HCT116 (cell line): Measurements from ENCODE around the gene LDAF1. TPM values are rescaled to one million over a fixed set of nuclear protein-coding genes. Genes with fewer than 3 reads are reported as not detected.

ENCODE experiments used
- ATAC-seq: fragments of 200-7000 bp; cut with Tn5 transposase; 2 replicates; pipeline ENCODE4 v1.9.1; 2020; ENCODE audit warnings: mild to moderate bottlenecking, moderate library complexity
- BruUV-seq: library from RNA; stranded (reverse); fragments of 400-500 nt; replicated peaks from 2 replicates; lab custom pipeline; 2021; lab: Mats Ljungman, UMichigan
- CTCF ChIA-PET: fragments of 300-600 bp; sonication (Branson Sonifier 250); formaldehyde crosslinking; loops from one replicate; lab custom pipeline; 2021; ENCODE audit warnings: antibody characterized with exemption; lab: Charles Lee
- POLR2A ChIA-PET: fragments of 300-600, 350-600 bp; sonication (Branson Sonifier 250); formaldehyde crosslinking; loops from one replicate; lab custom pipeline; 2021; ENCODE audit warnings: antibody characterized with exemption; lab: Charles Lee
- RAD21 ChIA-PET, 2 experiments: fragments of 300-600 bp; sonication (Branson Sonifier 250); formaldehyde crosslinking; loops; one replicate each; lab custom pipeline; 2023; ENCODE audit warnings: low total read pairs in 2 of 2; ENCODE audit not compliant: uncharacterized antibody in 2 of 2, unreplicated experiment in 2 of 2, low non-redundant PET in 1 of 2; lab: Charles Lee
- DNase-seq: peaks from one replicate; pipeline ENCODE4 v3.0.0-alpha.2; 2010; ENCODE audit warnings: low read depth, low spot score
- H2AFZ ChIP-seq: fragments of 200-600 bp; shearing (Covaris generic), sonication (generic); 2 replicates; pipeline ENCODE4 v1.6.1; 2017; ENCODE audit warnings: low read depth, mixed run types, mixed read lengths, antibody characterized with exemption, low read length; ENCODE audit not compliant: poor library complexity, severe bottlenecking
- H3K27ac ChIP-seq: 2 replicates; pipeline ENCODE4 v1.5.1; 2012; ENCODE audit warnings: low read depth, low read length
- H3K27me3 ChIP-seq: fragments of 200-600 bp; sonication (generic); 2 replicates; pipeline ENCODE4 v1.6.1; 2016; ENCODE audit warnings: mixed run types, low read length, mixed read lengths; ENCODE audit not compliant: insufficient read depth
- H3K36me3 ChIP-seq, 2 experiments: fragments of 200-500 bp in 1 of 2; fragments of 200-600 bp in 1 of 2; sonication (Bioruptor generic) in 1 of 2; sonication (generic) in 1 of 2; 2 replicates each; pipeline versions ENCODE4 v1.5.1 to v1.6.1; 2014 to 2016; ENCODE audit warnings: low read length in 2 of 2, inconsistent platforms in 1 of 2, mixed read lengths in 1 of 2, mixed run types in 1 of 2; ENCODE audit not compliant: insufficient read depth in 2 of 2, control insufficient read depth in 1 of 2
- H3K4me1 ChIP-seq, 2 experiments: fragments of 200-600 bp in 1 of 2; sonication (generic) in 1 of 2; 2 replicates each; pipeline versions ENCODE4 v1.5.1 to v1.6.1; 2012 to 2017; ENCODE audit warnings: low read length in 2 of 2, inconsistent platforms in 1 of 2, mild to moderate bottlenecking in 1 of 2, mixed read lengths in 1 of 2, mixed run types in 1 of 2, moderate library complexity in 1 of 2; ENCODE audit not compliant: insufficient read depth in 2 of 2, control insufficient read depth in 1 of 2
- H3K4me2 ChIP-seq: fragments of 200-600 bp; sonication (generic); 2 replicates; pipeline ENCODE4 v1.6.1; 2017; ENCODE audit warnings: mixed run types, low read length, mixed read lengths
- H3K4me3 ChIP-seq, 2 experiments: fragments of 200-600 bp in 1 of 2; sonication (generic) in 1 of 2; replicated peaks in 1 of 2; 2 replicates each; pipeline ENCODE4 v1.5.1; 2011 to 2016; ENCODE audit warnings: low read length in 2 of 2, control low read depth in 1 of 2, low read depth in 1 of 2, mild to moderate bottlenecking in 1 of 2, mixed read lengths in 1 of 2, mixed run types in 1 of 2
- H3K79me2 ChIP-seq: fragments of 200-600 bp; sonication (generic); 2 replicates; pipeline ENCODE4 v1.6.1; 2017; ENCODE audit warnings: mild to moderate bottlenecking, mixed run types, low read length, moderate library complexity, mixed read lengths; ENCODE audit not compliant: insufficient read depth
- H3K9ac ChIP-seq: fragments of 200-600 bp; sonication (generic); 2 replicates; pipeline ENCODE4 v1.6.1; 2016; ENCODE audit warnings: low read length, mixed read lengths
- H3K9me2 ChIP-seq: fragments of 200-600 bp; sonication (generic), shearing (Covaris generic); 2 replicates; pipeline ENCODE4 v1.6.1; 2017; ENCODE audit warnings: mixed run types, mild to moderate bottlenecking, moderate library complexity; ENCODE audit not compliant: insufficient read depth
- H3K9me3 ChIP-seq, 2 experiments: fragments of 200-500 bp in 1 of 2; fragments of 200-600 bp in 1 of 2; sonication (Bioruptor generic) in 1 of 2; sonication (generic) in 1 of 2; 2 replicates each; pipeline ENCODE4 v1.6.1; 2014 to 2017; ENCODE audit warnings: low read length in 2 of 2, mixed read lengths in 2 of 2, inconsistent platforms in 1 of 2, low read depth in 1 of 2, mild to moderate bottlenecking in 1 of 2, mixed run types in 1 of 2, moderate library complexity in 1 of 2; ENCODE audit not compliant: control insufficient read depth in 1 of 2, insufficient read depth in 1 of 2
- H4K20me1 ChIP-seq: fragments of 200-600 bp; sonication (generic), shearing (Covaris generic); 2 replicates; pipeline ENCODE4 v1.6.1; 2017; ENCODE audit warnings: mixed run types, mild to moderate bottlenecking, moderate library complexity; ENCODE audit not compliant: insufficient read depth
- ATF3 ChIP-seq: IDR thresholded peaks from 2 replicates; pipeline ENCODE4 v1.6.1; 2012
- CBX3 ChIP-seq: IDR thresholded peaks from 2 replicates; pipeline ENCODE4 v1.6.1; 2012; ENCODE audit warnings: low read depth
- CEBPB ChIP-seq: IDR thresholded peaks from 2 replicates; pipeline ENCODE4 v1.6.1; 2012; ENCODE audit warnings: low read depth
- ELF1 ChIP-seq: IDR thresholded peaks from 2 replicates; pipeline ENCODE4 v1.6.1; 2012; ENCODE audit warnings: low read depth, borderline replicate concordance
- EZH2 ChIP-seq: fragments of 200-600 bp; sonication (generic); IDR thresholded peaks from 2 replicates; pipeline ENCODE4 v1.6.1; 2017; ENCODE audit warnings: antibody characterized with exemption, mixed run types
- EZH2phosphoT487 ChIP-seq: fragments of 200-600 bp; IDR thresholded peaks from 2 replicates; pipeline ENCODE4 v1.6.1; 2018; ENCODE audit warnings: antibody characterized with exemption, borderline replicate concordance
- FOSL1 ChIP-seq: IDR thresholded peaks from 2 replicates; pipeline ENCODE4 v1.6.1; 2012; ENCODE audit warnings: low read depth
- JUND ChIP-seq: IDR thresholded peaks from 2 replicates; pipeline ENCODE4 v1.6.1; 2012
- MAX ChIP-seq: IDR thresholded peaks from 2 replicates; pipeline ENCODE4 v1.6.1; 2012
- POLR2A ChIP-seq: IDR thresholded peaks from 2 replicates; pipeline ENCODE4 v1.7.0; 2011; ENCODE audit warnings: borderline replicate concordance; ENCODE audit not compliant: insufficient read depth, insufficient read length; ENCODE audit errors: extremely low read depth
- RAD21 ChIP-seq: IDR thresholded peaks from 2 replicates; pipeline ENCODE4 v1.6.1; 2012; ENCODE audit warnings: low read depth, mild to moderate bottlenecking
- SRF ChIP-seq: IDR thresholded peaks from 2 replicates; pipeline ENCODE4 v1.6.1; 2012; ENCODE audit warnings: low read depth
- ZBTB33 ChIP-seq: IDR thresholded peaks from 2 replicates; pipeline ENCODE4 v1.6.1; 2011; ENCODE audit warnings: mild to moderate bottlenecking, low read length, moderate library complexity; ENCODE audit not compliant: insufficient replicate concordance; ENCODE audit errors: extremely low read depth
- ZFX ChIP-seq: fragments of 450-650 bp; IDR thresholded peaks from 2 replicates; pipeline ENCODE4 v1.6.1; 2017
- ZNF274 ChIP-seq: fragments of 200-500 bp; sonication (Bioruptor generic); IDR thresholded peaks from 2 replicates; pipeline ENCODE4 v1.6.1; 2014; ENCODE audit warnings: mild to moderate bottlenecking, low read depth, low read length, inconsistent platforms
- intact Hi-C: fragments of 100-400 bp; cut with micrococcal nuclease; formaldehyde crosslinking; loops from 2 replicates; pipeline ENCODE4 v1.10.0; 2022
- total RNA-seq: library from RNA; stranded (reverse); gene quantifications from one replicate; pipeline ENCODE4 v1.2.1, GENCODE V29; 2021; ENCODE audit not compliant: unreplicated experiment

Gene LDAF1
- total RNA-seq, 1 experiment from 2014 or later = 30.0 TPM

- intact Hi-C loops = no loop called here
- BruUV-seq = no TSS peak
- Histone ChIP-seq H3K79me2 (no peaks in the 10 kb centered on the region), H3K4me3 (no peak overlapping the region), H3K9me2 (no peaks in the 10 kb centered on the region), H3K4me2 (no peak overlapping the region), H3K9ac (no peak overlapping the region), H3K9me3 (no peaks in the 10 kb centered on the region), H4K20me1 (no peaks in the 10 kb centered on the region), H3K4me1 (peaks cover 8 to 12% of the 10 kb centered on the region in 2 experiments; a peak in 3 of 4 replicates), H3K27ac (no peak overlapping the region), H3K27me3 (no peaks in the 10 kb centered on the region), H2AFZ (no peak overlapping the region), H3K36me3 (peaks cover 9 to 21% of the 10 kb centered on the region in 2 experiments; a peak in 2 of 4 replicates)
- no peak for DNase-seq
- CTCF ChIA-PET = no interaction called here
- RAD21 ChIA-PET = no interaction called here
- POLR2A ChIA-PET = no interaction called here
- TF ChIP-seq RAD21 (no peak), ATF3 (no peak), FOSL1 (no peak), SRF (no peak), MAX (no peak), ZNF274 (no peak), JUND (no peak), POLR2A (no peak), CEBPB (no peak), CBX3 (no peak), ZFX (no peak), EZH2phosphoT487 (no peak), ELF1 (no peak), EZH2 (no peak), ZBTB33 (no peak)
- no peak for ATAC-seq
Measured at GRCh38 chr16:21183995-21184394, 25.5 kb downstream of the LDAF1 start.
